Effector memory CD8-positive, alpha-beta T cell (primary cell): Measurements from ENCODE around the gene CASKIN1.
"Not testable (repeated sequence)": the region's sequence is repeated elsewhere in the genome, so short reads cannot be mapped to it uniquely, and the experiment has no call there.

ENCODE experiments used
- ATAC-seq: fragments of 150-1000 bp; cut with Tn5 transposase; replicated peaks from 2 replicates; pipeline ENCODE4 v1.10.0; 2021; ENCODE audit warnings: mild to moderate bottlenecking, moderate library complexity
- DNase-seq, 3 experiments: peaks; one replicate each; pipeline ENCODE4 v3.0.0; 2021
- H3K27ac Mint-ChIP-seq, 2 donors: one replicate each; pipeline ENCODE4 v1.8.0; 2022; ENCODE audit warnings: mild to moderate bottlenecking in 2 of 2, mixed read lengths in 2 of 2, moderate library complexity in 2 of 2
- H3K27me3 Mint-ChIP-seq, 2 donors: one replicate each; pipeline ENCODE4 v1.8.0; 2022; ENCODE audit warnings: mixed read lengths in 2 of 2
- H3K36me3 Mint-ChIP-seq: one replicate; pipeline ENCODE4 v1.8.0; 2022; ENCODE audit warnings: mild to moderate bottlenecking, moderate library complexity, mixed read lengths; ENCODE audit not compliant: insufficient read depth
- H3K4me1 Mint-ChIP-seq, 2 donors: one replicate each; pipeline ENCODE4 v1.8.0; 2022; ENCODE audit warnings: low read depth in 2 of 2, mixed read lengths in 2 of 2
- H3K4me3 Mint-ChIP-seq, 2 donors: one replicate each; pipeline ENCODE4 v1.8.0; 2022; ENCODE audit warnings: mild to moderate bottlenecking in 2 of 2, mixed read lengths in 2 of 2, moderate library complexity in 2 of 2
- H3K9me3 Mint-ChIP-seq, 2 donors: one replicate each; pipeline ENCODE4 v1.8.0; 2022; ENCODE audit warnings: mixed read lengths in 2 of 2

Gene CASKIN1

GRCh38 chr16:2210386-2211365 lies 14.3 kb upstream of the CASKIN1 start, which contains the start of gene BRICD5:
BRICD5 (minus strand) TSS chr16:2210863; CDS start chr16:2210833, 30 bp downstream.
- Mint-ChIP-seq H3K27ac (no peak within 1 kb of the TSS), H3K4me3 (peak within 1 kb of the TSS in 1 of 2 donors; percentile 34), H3K4me1 (peaks cover 24 to 30% of the 10 kb centered on the region in 2 donors), H3K36me3 (peaks cover 22% of the 10 kb centered on the region), H3K9me3 (no peaks in the 10 kb centered on the region), H3K27me3 (no peaks in the 10 kb centered on the region)
- DNase-seq = no peak
- ATAC-seq = no peak

- Mint-ChIP-seq H3K27me3 (no peaks in the 10 kb centered on the region), H3K36me3 (peaks cover 25% of the 10 kb centered on the region), H3K4me1 (peaks cover 24 to 30% of the 10 kb centered on the region in 2 donors), H3K4me3 (no peak overlapping the region), H3K27ac (no peak overlapping the region), H3K9me3 (no peaks in the 10 kb centered on the region)
- no peak for ATAC-seq
- no peak for DNase-seq
Observed at GRCh38 chr16:2210009-2210332, 13.6 kb upstream of the CASKIN1 start.

GRCh38 chr16:2209258-2210008 lies 13.0 kb upstream of the CASKIN1 start:
- Mint-ChIP-seq H3K27me3 (no peaks in the 10 kb centered on the region), H3K4me3 (no peak overlapping the region), H3K36me3 (peaks cover 21% of the 10 kb centered on the region), H3K4me1 (peaks cover 27 to 34% of the 10 kb centered on the region in 2 donors), H3K9me3 (no peaks in the 10 kb centered on the region), H3K27ac (no peak overlapping the region)
- ATAC-seq = no peak
- DNase-seq = no peak

- peaks cover 31 to 37% of the 10 kb centered on the region in 2 donors for H3K4me1 Mint-ChIP-seq
- DNase-seq = no peak
- no peaks in the 10 kb centered on the region for H3K27me3 Mint-ChIP-seq
- no peak overlapping the region for H3K4me3 Mint-ChIP-seq
- ATAC-seq = no peak
- H3K27ac Mint-ChIP-seq = no peak overlapping the region
- no peaks in the 10 kb centered on the region for H3K9me3 Mint-ChIP-seq
- peaks cover 21% of the 10 kb centered on the region for H3K36me3 Mint-ChIP-seq
Observed at GRCh38 chr16:2208772-2209171, 12.4 kb upstream of the CASKIN1 start.

GRCh38 chr16:2208308-2208707 lies 11.9 kb upstream of the CASKIN1 start:
- Mint-ChIP-seq H3K4me3 (no peak overlapping the region), H3K9me3 (no peaks in the 10 kb centered on the region), H3K4me1 (peaks cover 33% of the 10 kb centered on the region in 2 donors), H3K27me3 (no peaks in the 10 kb centered on the region), H3K36me3 (peaks cover 21% of the 10 kb centered on the region), H3K27ac (no peak overlapping the region)
- ATAC-seq = no peak
- DNase-seq = no peak

GRCh38 chr16:2207872-2208271 lies 11.5 kb upstream of the CASKIN1 start:
- Mint-ChIP-seq H3K9me3 (no peaks in the 10 kb centered on the region), H3K4me1 (peaks cover 28 to 30% of the 10 kb centered on the region in 2 donors), H3K36me3 (peaks cover 21% of the 10 kb centered on the region), H3K27ac (peak overlapping the region in 1 of 2 donors; percentile 38), H3K4me3 (peak overlapping the region in 1 of 2 donors; percentile 54), H3K27me3 (no peaks in the 10 kb centered on the region)
- no peak for ATAC-seq
- no peak for DNase-seq

GRCh38 chr16:2206780-2207433 lies 10.5 kb upstream of the CASKIN1 start:
- H3K27ac Mint-ChIP-seq = no peak overlapping the region
- ATAC-seq (no peak), DNase-seq (no peak)
- peaks cover 21 to 25% of the 10 kb centered on the region in 2 donors for H3K4me1 Mint-ChIP-seq
- peak overlapping the region; percentile 71 to 81 for H3K4me3 Mint-ChIP-seq
- H3K36me3 Mint-ChIP-seq = peaks cover 24% of the 10 kb centered on the region
- H3K9me3 Mint-ChIP-seq = no peaks in the 10 kb centered on the region
- H3K27me3 Mint-ChIP-seq = no peaks in the 10 kb centered on the region

GRCh38 chr16:2206420-2206779 lies 10.0 kb upstream of the CASKIN1 start:
- no peaks in the 10 kb centered on the region for H3K9me3 Mint-ChIP-seq
- H3K4me1 Mint-ChIP-seq = peaks cover 18 to 22% of the 10 kb centered on the region in 2 donors
- H3K27ac Mint-ChIP-seq = peak overlapping the region in 1 of 2 donors; percentile 90
- ATAC-seq (no peak), DNase-seq (no peak)
- no peaks in the 10 kb centered on the region for H3K27me3 Mint-ChIP-seq
- peaks cover 24% of the 10 kb centered on the region for H3K36me3 Mint-ChIP-seq
- H3K4me3 Mint-ChIP-seq = peak overlapping the region; percentile 71 to 81

GRCh38 chr16:2205967-2206313 lies 9.5 kb upstream of the CASKIN1 start:
- Mint-ChIP-seq H3K4me1 (peaks cover 18 to 22% of the 10 kb centered on the region in 2 donors), H3K4me3 (peak overlapping the region; percentile 71 to 81), H3K36me3 (peaks cover 24% of the 10 kb centered on the region), H3K27me3 (no peaks in the 10 kb centered on the region), H3K27ac (peak overlapping the region in 1 of 2 donors; percentile 90), H3K9me3 (no peaks in the 10 kb centered on the region)
- ATAC-seq (no peak), DNase-seq (no peak)

GRCh38 chr16:2205104-2205966 lies 8.9 kb upstream of the CASKIN1 start, which contains the start of gene MLST8:
MLST8 (plus strand) TSS chr16:2205454; CDS start chr16:2206086, 632 bp downstream.
- Mint-ChIP-seq H3K4me3 (peak within 1 kb of the TSS; percentile 71 to 81), H3K27ac (peak within 1 kb of the TSS; percentile 85 to 90), H3K4me1 (peaks cover 18 to 22% of the 10 kb centered on the region in 2 donors), H3K27me3 (peaks cover under 1 to 3% of the 10 kb centered on the region in 2 donors), H3K36me3 (peaks cover 19% of the 10 kb centered on the region), H3K9me3 (no peaks in the 10 kb centered on the region)
- ATAC-seq (peak; percentile 86), DNase-seq (peak; percentile 91 to 94 (median 93))

GRCh38 chr16:2204416-2205103 lies 8.2 kb upstream of the CASKIN1 start:
- Mint-ChIP-seq H3K27ac (peak overlapping the region; percentile 85 to 90), H3K36me3 (peaks cover 17% of the 10 kb centered on the region), H3K4me1 (peaks cover 18 to 22% of the 10 kb centered on the region in 2 donors), H3K4me3 (peak overlapping the region; percentile 71 to 81), H3K9me3 (no peaks in the 10 kb centered on the region), H3K27me3 (peaks cover 6 to 10% of the 10 kb centered on the region in 2 donors)
- no peak for DNase-seq
- no peak for ATAC-seq

GRCh38 chr16:2203119-2203688 lies 6.8 kb upstream of the CASKIN1 start:
- Mint-ChIP-seq H3K4me1 (peaks cover 18 to 22% of the 10 kb centered on the region in 2 donors), H3K4me3 (peak overlapping the region; percentile 71 to 81), H3K36me3 (peaks cover 11% of the 10 kb centered on the region), H3K27me3 (peaks cover 16 to 21% of the 10 kb centered on the region in 2 donors)
- ATAC-seq, DNase-seq, H3K27ac Mint-ChIP-seq, H3K9me3 Mint-ChIP-seq: not testable (repeated sequence)
